NK-92 (cell line): ENCODE results near the gene FRA10AC1.
A peak's percentile ranks its signal among the peaks of the same experiment; 100 is the strongest.

Experiments used
- DNase-seq: peaks from one replicate; lab custom pipeline; 2025; ENCODE audit not compliant: unreplicated experiment; lab: John Stamatoyannopoulos, UW

FRA10AC1 gene, protein sequence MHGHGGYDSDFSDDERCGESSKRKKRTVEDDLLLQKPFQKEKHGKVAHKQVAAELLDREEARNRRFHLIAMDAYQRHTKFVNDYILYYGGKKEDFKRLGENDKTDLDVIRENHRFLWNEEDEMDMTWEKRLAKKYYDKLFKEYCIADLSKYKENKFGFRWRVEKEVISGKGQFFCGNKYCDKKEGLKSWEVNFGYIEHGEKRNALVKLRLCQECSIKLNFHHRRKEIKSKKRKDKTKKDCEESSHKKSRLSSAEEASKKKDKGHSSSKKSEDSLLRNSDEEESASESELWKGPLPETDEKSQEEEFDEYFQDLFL

DNA sequence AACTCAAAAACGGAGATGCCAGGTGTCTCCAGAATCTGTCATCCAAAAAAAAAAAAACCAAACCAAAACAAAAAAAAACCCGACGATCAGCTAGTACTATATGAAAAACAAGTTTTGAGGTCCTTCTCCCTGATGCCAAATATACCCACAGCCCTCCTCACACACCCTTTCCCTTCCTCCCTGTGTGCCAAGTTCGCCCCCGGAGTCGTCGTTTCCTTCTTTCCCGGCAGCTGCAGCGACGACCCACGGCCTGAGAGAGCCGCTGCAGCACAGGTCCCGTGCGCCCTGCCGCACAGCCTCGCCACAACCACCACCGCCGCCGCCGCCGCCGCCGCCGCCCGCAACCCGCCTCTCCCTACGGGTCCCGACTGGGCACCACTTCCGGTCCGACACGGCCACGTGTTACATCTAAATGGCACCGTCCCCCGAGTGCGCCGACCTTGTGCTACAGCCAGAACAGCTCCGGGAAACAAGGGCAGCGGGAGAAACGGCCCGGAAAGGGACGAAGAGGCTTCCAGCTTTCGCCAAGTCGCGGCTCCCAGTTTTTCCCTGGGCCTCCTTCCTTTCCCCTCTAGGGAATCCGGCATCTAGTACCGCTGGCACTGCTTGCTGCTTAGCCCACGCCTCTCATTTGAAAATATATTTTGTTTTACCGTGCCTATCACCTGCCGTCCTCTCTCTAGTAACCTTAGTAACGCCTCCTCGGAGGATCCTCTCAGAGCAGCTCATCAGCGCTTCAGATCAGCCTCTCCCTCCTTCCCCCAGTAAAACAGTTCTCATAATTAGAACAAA is at the start of gene FRA10AC1:
TSS of gene FRA10AC1 (minus strand) at position 383 of the 792 bp plus-strand sequence. CDS start 2,486 bp downstream, outside the sequence.
- peak; percentile 30 for DNase-seq

GRCh38 chr10:93751832-93752231 is 49.4 kb upstream of the FRA10AC1 start:
- DNase-seq, result no peak

GRCh38 chr10:93751124-93751523 is 48.7 kb upstream of the FRA10AC1 start:
- no peak for DNase-seq

DNA sequence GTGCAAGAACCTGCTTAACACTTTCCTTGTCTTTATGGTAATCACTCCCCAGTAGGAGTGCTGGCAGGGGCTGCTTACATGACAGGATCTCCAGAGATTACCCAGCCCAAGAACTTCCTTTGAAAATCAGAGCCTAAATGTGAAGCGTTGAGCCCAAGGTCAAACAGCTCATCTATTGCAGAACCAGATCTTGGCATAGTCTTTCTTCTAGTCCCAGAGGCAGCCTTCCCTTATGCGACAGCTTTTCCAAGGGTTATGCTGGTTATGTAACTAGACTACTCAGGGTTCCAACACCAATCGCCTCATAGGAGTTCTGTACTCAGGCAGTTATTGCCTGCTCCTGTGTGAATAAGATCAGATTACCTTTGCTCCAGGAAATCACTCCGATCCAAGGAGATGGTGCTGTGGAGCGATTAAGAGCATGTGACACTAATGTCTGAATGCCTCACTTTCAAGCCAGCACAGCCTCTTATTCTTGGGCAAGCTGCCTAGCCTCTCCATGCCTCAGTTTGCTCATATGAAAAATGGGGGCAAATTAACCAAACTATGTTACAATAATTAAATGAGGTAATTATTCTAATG is 46.9 kb upstream of the FRA10AC1 start:
- DNase-seq, result no peak

DNA sequence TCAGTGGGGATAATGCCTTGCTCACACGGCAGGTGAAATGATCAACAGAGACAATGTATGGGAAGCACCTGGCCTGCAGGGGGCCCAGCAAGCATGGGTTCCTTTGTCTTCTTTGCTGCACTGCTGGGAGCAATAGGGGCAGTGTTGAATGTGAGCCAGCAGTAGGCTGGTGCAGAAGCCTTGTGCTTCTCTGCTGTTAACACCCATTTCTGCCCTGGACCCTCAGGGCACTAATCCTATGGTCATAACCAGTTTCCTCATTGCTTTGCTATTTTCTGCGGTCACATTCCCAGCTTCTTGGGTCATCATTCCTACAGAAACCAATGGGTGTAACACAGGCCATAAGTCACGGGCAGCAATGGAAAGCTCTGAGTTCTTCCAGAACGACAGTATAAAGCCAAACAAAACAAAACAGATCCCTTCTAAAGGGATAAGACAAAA is 44.5 kb upstream of the FRA10AC1 start:
- DNase-seq, result no peak

DNA sequence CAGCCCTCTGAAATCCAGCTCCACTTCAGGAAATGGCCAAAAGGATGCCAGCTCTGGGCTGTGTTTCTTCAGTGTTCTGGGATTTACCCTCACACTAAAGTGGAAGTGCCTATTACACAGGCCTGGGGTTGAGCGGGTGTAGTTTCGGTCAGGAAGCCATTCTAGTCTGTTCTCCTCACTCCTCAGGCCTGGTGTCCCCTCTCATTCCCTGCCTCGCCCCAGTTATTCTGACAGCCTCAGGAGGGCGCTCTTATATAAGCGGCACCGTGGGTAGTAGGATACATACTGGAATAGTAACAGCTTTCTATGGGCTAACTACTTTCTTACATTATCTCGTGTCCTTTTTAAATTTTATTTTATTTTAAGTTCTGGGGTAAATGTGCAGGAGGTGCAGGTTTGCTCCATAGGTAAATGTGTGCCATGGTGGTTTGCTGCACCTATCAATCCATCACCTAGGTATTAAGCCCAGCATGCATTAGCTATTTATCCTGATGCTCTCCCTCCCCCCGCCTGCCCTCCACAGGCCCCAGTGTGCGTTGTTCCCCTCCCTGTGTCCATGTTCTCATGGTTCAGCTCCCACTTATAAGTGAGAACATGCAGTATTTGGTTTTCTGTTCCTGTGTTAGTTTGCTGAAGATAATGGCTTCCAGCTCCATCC is 43.1 kb upstream of the FRA10AC1 start:
- DNase-seq, result no peak

DNA sequence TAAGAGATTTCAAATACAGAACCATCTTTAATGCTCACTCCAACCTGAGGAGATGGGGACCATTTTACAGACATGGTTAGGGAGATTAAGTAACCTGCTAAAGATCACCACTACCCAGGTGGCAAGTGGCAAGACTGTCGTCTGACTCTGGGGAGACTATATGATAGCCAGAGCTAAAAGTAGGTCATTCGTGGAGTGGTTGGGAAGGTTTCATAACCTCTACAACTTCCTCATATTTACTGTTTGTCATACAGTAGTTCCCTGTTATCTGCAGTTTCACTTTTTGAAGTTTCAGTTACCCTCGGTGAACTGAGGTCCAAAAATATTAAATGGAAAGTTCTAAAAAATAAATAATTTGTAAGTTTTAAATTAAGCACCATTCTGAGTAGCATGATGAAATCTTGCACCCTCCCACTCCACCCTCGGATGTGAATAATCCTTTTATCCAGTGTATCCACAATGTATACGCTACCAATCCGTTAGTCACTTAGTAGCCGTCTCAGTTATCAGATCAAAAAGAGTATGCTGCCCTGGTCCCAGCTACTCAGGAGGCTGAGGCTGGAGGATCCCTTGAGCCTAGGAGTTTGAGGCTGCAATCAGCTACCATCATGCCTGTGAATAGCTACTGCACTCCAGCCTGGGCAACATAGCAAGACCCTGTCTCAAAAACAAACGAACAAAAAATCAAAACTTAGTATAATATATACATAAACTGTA is 40.4 kb upstream of the FRA10AC1 start:
- DNase-seq, result no peak

DNA sequence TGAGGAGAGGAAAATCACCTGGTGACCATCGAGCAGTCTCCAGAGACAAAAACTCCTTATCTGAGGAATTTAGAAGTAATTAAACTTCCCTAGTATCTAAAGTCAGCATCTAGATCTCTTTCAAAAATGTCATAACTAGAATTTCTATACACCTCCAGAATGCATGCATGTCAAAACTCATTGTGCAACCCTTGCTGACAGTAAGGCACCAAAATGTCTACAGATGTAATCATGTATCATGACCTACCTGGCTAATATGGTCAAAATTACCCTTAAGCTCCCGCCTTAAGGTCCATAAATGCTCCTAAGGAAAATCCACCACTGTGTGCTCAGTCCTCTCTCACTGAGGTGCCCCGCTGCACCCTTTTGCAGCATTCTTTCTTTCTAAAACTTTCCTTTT is 39.0 kb upstream of the FRA10AC1 start:
- no peak for DNase-seq

- no peak for DNase-seq
Measured at GRCh38 chr10:93726024-93726423, 23.6 kb upstream of the FRA10AC1 start.

GRCh38 chr10:93723153-93723552 is 20.8 kb upstream of the FRA10AC1 start:
- DNase-seq, result no peak

- no peak for DNase-seq
Measured at GRCh38 chr10:93722550-93722949, 20.2 kb upstream of the FRA10AC1 start.

GRCh38 chr10:93719901-93720300 is 17.5 kb upstream of the FRA10AC1 start:
- no peak for DNase-seq

- no peak for DNase-seq
Measured at GRCh38 chr10:93718937-93719725, 16.7 kb upstream of the FRA10AC1 start.

GRCh38 chr10:93716766-93717165 is 14.4 kb upstream of the FRA10AC1 start:
- DNase-seq, result no peak

DNA sequence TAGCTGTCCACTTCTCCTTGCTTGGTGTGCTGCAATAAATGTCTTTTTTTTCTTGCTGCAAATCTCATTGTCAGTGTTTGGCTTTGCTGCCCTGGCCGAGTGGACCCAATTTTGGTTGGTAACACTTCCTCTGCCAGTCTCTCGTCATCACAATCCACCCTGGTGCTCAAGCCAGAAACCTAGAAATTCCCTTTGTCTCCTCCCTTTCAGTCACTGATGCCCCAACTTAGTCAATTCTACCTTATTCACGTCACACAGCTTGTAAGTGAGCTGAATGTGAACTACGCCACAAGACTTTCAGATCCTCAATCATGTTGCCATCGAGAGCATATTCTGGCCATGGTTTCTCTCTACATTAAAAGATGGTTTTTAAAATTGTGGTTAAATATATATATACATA is 13.0 kb upstream of the FRA10AC1 start:
- DNase-seq, result no peak

GRCh38 chr10:93712593-93712992 is 10.2 kb upstream of the FRA10AC1 start:
- no peak for DNase-seq

DNA sequence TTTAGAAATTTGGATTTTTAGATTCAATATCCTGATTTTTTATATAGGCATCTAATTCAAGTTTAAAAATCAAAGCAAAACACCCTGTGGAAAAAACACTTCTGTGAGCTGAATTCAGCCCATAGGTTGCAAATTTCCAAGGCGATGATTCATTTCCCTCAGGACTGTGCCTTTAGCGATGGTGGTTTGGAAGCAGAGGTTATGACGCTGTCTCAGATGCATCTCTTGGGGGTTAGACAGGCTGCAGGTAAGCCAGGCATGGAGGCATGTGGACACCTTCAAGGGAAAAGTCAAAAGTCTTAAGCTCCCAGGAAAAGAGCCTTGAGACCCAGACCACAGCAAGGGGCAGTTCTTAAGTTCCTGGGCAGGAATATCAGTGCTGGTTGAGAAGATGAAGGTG is 9.5 kb upstream of the FRA10AC1 start:
- DNase-seq, result no peak

DNA sequence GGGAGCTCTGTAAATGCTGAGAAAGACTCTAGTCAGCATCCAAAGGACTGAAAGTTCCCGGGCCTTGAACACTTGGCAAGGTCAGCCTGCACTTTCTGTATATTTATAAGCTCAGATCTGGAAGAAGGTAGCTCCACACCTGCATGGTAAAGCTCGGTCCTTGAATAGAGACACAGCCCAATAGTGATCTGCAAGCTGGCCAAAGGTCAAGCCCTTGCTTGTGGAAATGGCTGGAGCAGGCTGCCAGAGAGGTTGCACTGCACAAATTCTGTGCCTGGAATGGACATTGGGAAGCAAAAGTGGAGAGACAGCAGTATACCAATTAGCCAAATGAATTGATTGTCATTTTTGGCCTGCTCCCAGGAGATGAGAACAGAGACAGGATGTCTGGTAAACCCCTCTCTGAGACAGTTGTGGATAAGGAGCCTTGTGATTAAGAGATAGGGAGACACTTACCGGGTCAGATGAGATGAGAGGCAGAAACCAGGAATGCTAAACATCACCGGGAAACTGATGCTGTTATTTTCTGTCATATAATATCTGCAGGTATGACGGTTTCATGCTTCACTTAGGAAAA is 8.0 kb upstream of the FRA10AC1 start:
- DNase-seq, result no peak

DNA sequence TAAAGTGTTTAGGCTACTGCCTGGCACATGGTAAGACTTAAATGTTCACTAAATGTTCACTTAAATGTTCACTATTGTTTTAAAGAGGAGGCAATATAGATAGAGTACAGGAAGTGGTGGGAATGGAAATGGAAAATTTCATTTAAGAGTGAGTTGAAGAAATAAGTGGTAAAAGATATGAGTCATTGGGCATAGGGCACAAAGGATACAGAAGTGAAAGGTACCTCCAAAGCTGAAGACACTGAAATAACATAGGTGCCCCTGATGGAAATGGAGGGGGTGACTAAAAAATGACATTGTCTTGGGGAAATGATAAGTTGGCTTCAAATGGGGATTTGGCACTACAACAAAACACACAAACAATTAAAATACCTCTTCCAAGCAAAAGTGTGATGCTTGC is 5.2 kb upstream of the FRA10AC1 start:
- no peak for DNase-seq

- no peak for DNase-seq
Measured at GRCh38 chr10:93704451-93704850, 2.1 kb upstream of the FRA10AC1 start.
